Endothelial cell (in vitro differentiated cells): ENCODE data around the gene C1R. TPM values are rescaled to one million over a fixed set of nuclear protein-coding genes. Genes with fewer than 3 reads are reported as not detected.

ENCODE experiments used
- DNase-seq: peaks from one replicate; pipeline ENCODE4 v3.0.0; 2021; ENCODE audit warnings: low spot score
- H3K27ac Mint-ChIP-seq: one replicate; pipeline ENCODE4 v1.8.0; 2021; ENCODE audit warnings: mixed read lengths, inconsistent platforms; ENCODE audit not compliant: unreplicated experiment
- H3K27me3 Mint-ChIP-seq: one replicate; pipeline ENCODE4 v1.8.0; 2021; ENCODE audit warnings: mild to moderate bottlenecking, moderate library complexity, mixed read lengths, inconsistent platforms; ENCODE audit not compliant: unreplicated experiment
- H3K36me3 Mint-ChIP-seq: one replicate; pipeline ENCODE4 v1.8.0; 2021; ENCODE audit warnings: mild to moderate bottlenecking, low read depth, mixed read lengths, inconsistent platforms; ENCODE audit not compliant: unreplicated experiment
- H3K4me1 Mint-ChIP-seq: one replicate; pipeline ENCODE4 v1.8.0; 2021; ENCODE audit warnings: mild to moderate bottlenecking, mixed read lengths, inconsistent platforms; ENCODE audit not compliant: unreplicated experiment
- H3K4me3 Mint-ChIP-seq: one replicate; pipeline ENCODE4 v1.8.0; 2021; ENCODE audit warnings: mild to moderate bottlenecking, mixed read lengths, inconsistent platforms; ENCODE audit not compliant: unreplicated experiment
- H3K9me3 Mint-ChIP-seq: one replicate; pipeline ENCODE4 v1.8.0; 2021; ENCODE audit warnings: mixed read lengths, inconsistent platforms; ENCODE audit not compliant: unreplicated experiment
- CTCF ChIP-seq: fragments of 200-600 bp; sonication (generic); IDR thresholded peaks from one replicate; pipeline ENCODE4 v1.5.0; 2021; ENCODE audit warnings: antibody characterized with exemption; ENCODE audit not compliant: unreplicated experiment
- total RNA-seq: library from RNA; stranded (reverse); fragmentation: NEBNext Ultra II Directional; extraction: Animal tissue kit (Norgen Biotek cat#: 25700); gene quantifications from one replicate; pipeline ENCODE4 v1.2.1, GENCODE V29; 2021; ENCODE audit not compliant: unreplicated experiment

C1R gene
- total RNA-seq, 1 donor from 2014 or later, result 1.4 TPM

DNA sequence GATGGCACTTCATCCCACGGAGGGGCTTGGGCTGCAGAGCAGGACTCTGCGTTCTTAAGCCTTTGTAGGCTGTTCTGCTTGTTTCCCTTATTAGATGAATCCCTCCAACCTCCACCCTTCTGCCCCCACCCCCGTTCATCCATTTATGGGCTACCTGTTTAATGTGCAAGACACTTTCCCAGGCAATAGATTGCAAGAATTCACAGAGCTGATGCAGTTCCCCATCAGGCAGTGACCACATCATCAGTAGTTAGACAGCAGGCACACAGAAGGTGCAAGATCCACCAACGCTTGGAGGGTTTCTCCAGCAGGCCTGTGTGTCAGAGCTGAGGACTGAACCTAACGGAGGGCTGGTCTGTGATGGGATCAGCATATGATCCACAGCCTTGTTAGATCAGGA, 1.2 kb upstream of the C1R start:
- H3K36me3 Mint-ChIP-seq, result peaks cover 3% of the 10 kb centered on the region
- peaks cover 9% of the 10 kb centered on the region for H3K27me3 Mint-ChIP-seq
- peaks cover 13% of the 10 kb centered on the region for H3K4me1 Mint-ChIP-seq
- DNase-seq, result no peak
- no peak overlapping the region for H3K4me3 Mint-ChIP-seq
- no peak overlapping the region for H3K27ac Mint-ChIP-seq
- no peaks in the 10 kb centered on the region for H3K9me3 Mint-ChIP-seq
- no peak for TF ChIP-seq CTCF

GRCh38 chr12:7092986-7093460, 778 bp upstream of the C1R start:
- no peak for TF ChIP-seq CTCF
- Mint-ChIP-seq H3K27ac (no peak overlapping the region), H3K36me3 (peaks cover 3% of the 10 kb centered on the region), H3K27me3 (peaks cover 9% of the 10 kb centered on the region), H3K9me3 (no peaks in the 10 kb centered on the region), H3K4me3 (no peak overlapping the region), H3K4me1 (peaks cover 13% of the 10 kb centered on the region)
- DNase-seq, result no peak

DNA sequence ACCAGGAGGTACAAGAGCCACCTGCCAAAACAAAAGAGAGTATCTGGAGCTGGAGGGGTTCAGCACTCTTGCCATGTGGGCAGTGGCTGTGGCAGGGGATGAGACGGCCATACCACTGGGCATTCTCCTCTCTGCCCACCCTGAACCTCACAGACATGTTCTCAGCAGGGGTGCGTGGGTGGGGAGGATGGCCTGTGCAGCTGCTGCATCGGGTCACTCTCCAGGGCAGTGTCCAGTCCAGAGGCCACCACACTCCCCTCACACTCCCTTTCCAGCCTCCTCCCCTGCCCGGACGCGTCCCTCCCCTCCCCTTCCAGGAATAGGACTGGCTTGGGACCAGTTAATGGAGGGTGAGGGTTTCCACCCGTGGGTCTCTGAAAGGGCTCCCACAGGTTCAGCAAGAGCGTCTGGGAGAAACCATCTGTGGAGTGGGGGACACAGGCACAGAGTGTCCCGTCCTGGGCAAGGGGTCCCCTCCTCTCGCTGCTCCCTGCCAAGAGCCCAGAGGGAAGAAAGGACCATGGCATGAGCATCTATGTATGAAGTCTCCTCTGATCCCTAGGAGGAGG, 501 bp downstream of the C1R start:
- Mint-ChIP-seq H3K36me3 (peaks cover 4% of the 10 kb centered on the region), H3K27ac (no peak overlapping the region)
- DNase-seq, result no peak

GRCh38 chr12:7091171-7091570, 1.1 kb downstream of the C1R start:
- no peak for DNase-seq
- peaks cover 11% of the 10 kb centered on the region for H3K27me3 Mint-ChIP-seq
- H3K4me1 Mint-ChIP-seq, result peaks cover 13% of the 10 kb centered on the region
- H3K27ac Mint-ChIP-seq, result no peak overlapping the region
- H3K4me3 Mint-ChIP-seq, result no peak overlapping the region
- no peak for TF ChIP-seq CTCF
- no peaks in the 10 kb centered on the region for H3K9me3 Mint-ChIP-seq
- H3K36me3 Mint-ChIP-seq, result peaks cover 6% of the 10 kb centered on the region

More for the DNA sequence above, 501 bp downstream of the C1R start:
- TF ChIP-seq CTCF, result no peak
- Mint-ChIP-seq H3K27me3 (peaks cover 10% of the 10 kb centered on the region), H3K4me3 (peak overlapping the region; percentile 73), H3K4me1 (peaks cover 13% of the 10 kb centered on the region), H3K9me3 (no peaks in the 10 kb centered on the region)

GRCh38 chr12:7090222-7090998, 1.8 kb downstream of the C1R start:
- no peak for DNase-seq
- Mint-ChIP-seq H3K4me1 (peaks cover 13% of the 10 kb centered on the region), H3K9me3 (no peaks in the 10 kb centered on the region), H3K27me3 (peaks cover 11% of the 10 kb centered on the region), H3K36me3 (peaks cover 6% of the 10 kb centered on the region), H3K4me3 (no peak overlapping the region), H3K27ac (no peak overlapping the region)
- TF ChIP-seq CTCF, result no peak
